Esophagus muscularis mucosa (tissue), 4 donors: ENCODE results near the gene XRCC1. TPM values are rescaled to one million over a fixed set of nuclear protein-coding genes. Genes with fewer than 3 reads are reported as not detected.
A peak's percentile ranks its signal among the peaks of the same experiment; 100 is the strongest.

Experiments used
- DNase-seq: peaks from one replicate; pipeline ENCODE4 v3.0.0-alpha.2; 2017; ENCODE audit errors: extremely low spot score
- H3K27ac ChIP-seq, 4 donors: fragments of 200-600 bp; sonication (generic); replicated peaks in 1 of 4; 1 replicate in 3 of 4; 2 replicates in 1 of 4; pipeline ENCODE4 v1.5.1; 2016 to 2019; ENCODE audit warnings: mild to moderate bottlenecking in 1 of 4
- H3K27me3 ChIP-seq, 4 donors: fragments of 200-600 bp; sonication (generic); one replicate each; pipeline versions ENCODE4 v1.5.1 to v1.6.0; 2016 to 2019
- H3K36me3 ChIP-seq, 4 donors: fragments of 200-600 bp; sonication (generic); one replicate each; pipeline ENCODE4 v1.5.1; 2016 to 2019
- H3K4me1 ChIP-seq, 4 donors: fragments of 200-600 bp; sonication (generic); one replicate each; pipeline ENCODE4 v1.5.1; 2016 to 2019
- H3K4me3 ChIP-seq, 4 donors: fragments of 200-600 bp; sonication (generic); 1 replicate in 2 of 4; 2 replicates in 2 of 4; pipeline ENCODE4 v1.5.1; 2016 to 2019; ENCODE audit warnings: mild to moderate bottlenecking in 4 of 4, moderate library complexity in 1 of 4
- H3K9me3 ChIP-seq, 4 donors: fragments of 200-600 bp; sonication (generic); 1 replicate in 3 of 4; 2 replicates in 1 of 4; pipeline ENCODE4 v1.5.1; 2016 to 2019
- CTCF ChIP-seq, 3 experiments: fragments of 200-600 bp in 2 of 3; fragments of 450-650 bp in 1 of 3; sonication (generic) in 2 of 3; IDR thresholded peaks; one replicate each; pipeline ENCODE4 v1.5.1; 2017 to 2019; ENCODE audit warnings: antibody characterized with exemption in 3 of 3, mild to moderate bottlenecking in 2 of 3, moderate library complexity in 1 of 3
- EP300 ChIP-seq: sonication (generic); formaldehyde crosslinking; IDR thresholded peaks from one replicate; pipeline ENCODE4 v1.6.1; 2017; ENCODE audit warnings: antibody characterized with exemption
- POLR2A ChIP-seq: fragments of 450-650 bp; IDR thresholded peaks from one replicate; pipeline ENCODE4 v1.6.1; 2017; ENCODE audit warnings: antibody characterized with exemption, moderate library complexity, mild to moderate bottlenecking, low read depth
- POLR2AphosphoS5 ChIP-seq, 2 donors: sonication (generic); formaldehyde crosslinking; IDR thresholded peaks; one replicate each; pipeline ENCODE4 v1.6.1; 2017; ENCODE audit warnings: antibody characterized with exemption in 2 of 2
- WGBS: methylation state at CpG from one replicate; pipeline ENCODE4 v1.1.5; 2018; 5-methylcytosine and 5-hydroxymethylcytosine counted together
- intact Hi-C: fragments of 100-400 bp; cut with DNase I; formaldehyde crosslinking; loops from one replicate; pipeline ENCODE4 v1.15.1; 2023
- total RNA-seq, 4 donors: library from RNA; depleted of rRNA; stranded (reverse); fragments of >200 nt; gene quantifications; one replicate each; pipeline versions ENCODE4 v1.1.0 to v1.2.1, GENCODE V29; 2016

Gene XRCC1
- total RNA-seq, 4 donors from 2014 or later, result 21.2 to 27.2 (median 24.4) TPM

- Histone ChIP-seq H3K4me3 (peak overlapping the region in 3 of 4 donors; percentile 72 to 82 (median 81)), H3K27ac (peak overlapping the region; percentile 88 to 96 (median 92)), H3K4me1 (peaks cover 14 to 31% (median 28%) of the 10 kb centered on the region in 4 donors), H3K36me3 (peaks cover 7 to 40% (median 34%) of the 10 kb centered on the region in 4 donors), H3K9me3 (no peaks in the 10 kb centered on the region), H3K27me3 (no peaks in the 10 kb centered on the region)
- intact Hi-C loops, result no loop called here
- DNase-seq, result no peak
- 64% methylated on average over 3 of the region's 3 CpGs for WGBS
- TF ChIP-seq CTCF (IDR thresholded peaks at IDR 0.05) (no peak), EP300 (no peak), POLR2AphosphoS5 (IDR thresholded peaks at IDR 0.05) (no peak), POLR2A (no peak)
Observed at GRCh38 chr19:43505186-43505456, 70.2 kb downstream of the XRCC1 start.

- no peaks in the 10 kb centered on the region for H3K27me3 ChIP-seq
- no peaks in the 10 kb centered on the region for H3K9me3 ChIP-seq
- TF ChIP-seq POLR2AphosphoS5 (IDR thresholded peaks at IDR 0.05), result no peak
- TF ChIP-seq EP300, result no peak
- TF ChIP-seq POLR2A, result no peak
- TF ChIP-seq CTCF (IDR thresholded peaks at IDR 0.05), result no peak
- H3K27ac ChIP-seq, result peak within 1 kb of the TSS; percentile 88 to 96 (median 92)
- intact Hi-C loops, result loop anchor here (5.0 kb wide), 1 partner anchor 42 kb away; no protein-coding TSS in a partner anchor
- 6% methylated on average over 17 of the region's 42 CpGs for WGBS
- H3K4me3 ChIP-seq, result peak within 1 kb of the TSS; percentile 70 to 82 (median 76)
- DNase-seq, result no peak
- peaks cover 7 to 37% (median 29%) of the 10 kb centered on the region in 4 donors for H3K36me3 ChIP-seq
- H3K4me1 ChIP-seq, result peaks cover 14 to 31% (median 28%) of the 10 kb centered on the region in 4 donors
Observed at GRCh38 chr19:43504426-43505185, 70.7 kb downstream of the XRCC1 start, which contains the start of gene PHLDB3. PHLDB3 (minus strand) TSS chr19:43504746; CDS start chr19:43504118, 628 bp downstream.

- intact Hi-C loops, result loop anchor here (5.0 kb wide), 1 partner anchor 41 kb away; no protein-coding TSS in a partner anchor
- DNase-seq, result peak; percentile 99
- H3K36me3 ChIP-seq, result peaks cover 4 to 31% (median 22%) of the 10 kb centered on the region in 4 donors
- WGBS, result 1% methylated on average over 49 of the region's 64 CpGs
- TF ChIP-seq POLR2AphosphoS5 (IDR thresholded peaks at IDR 0.05), result peak; percentile 80 to 87
- TF ChIP-seq CTCF (IDR thresholded peaks at IDR 0.05), result peak in 2 of 3 experiments; percentile 27 to 42
- TF ChIP-seq EP300, result no peak
- no peak for TF ChIP-seq POLR2A
- H3K4me1 ChIP-seq, result peaks cover 14 to 34% (median 29%) of the 10 kb centered on the region in 4 donors
- peak overlapping the region; percentile 70 to 82 (median 76) for H3K4me3 ChIP-seq
- H3K9me3 ChIP-seq, result no peaks in the 10 kb centered on the region
- H3K27me3 ChIP-seq, result no peaks in the 10 kb centered on the region
- H3K27ac ChIP-seq, result peak overlapping the region; percentile 88 to 96 (median 92)
Observed at GRCh38 chr19:43503501-43504425, 71.6 kb downstream of the XRCC1 start.

- Histone ChIP-seq H3K27me3 (no peaks in the 10 kb centered on the region), H3K27ac (no peak overlapping the region), H3K36me3 (peaks cover 0 to 24% (median 14%) of the 10 kb centered on the region in 4 donors), H3K4me3 (no peak overlapping the region), H3K9me3 (no peaks in the 10 kb centered on the region), H3K4me1 (peaks cover 14 to 39% (median 29%) of the 10 kb centered on the region in 4 donors)
- DNase-seq, result no peak
- 84% methylated on average over 23 of the region's 23 CpGs for WGBS
- intact Hi-C loops, result loop anchor here (5.0 kb wide), 1 partner anchor 40 kb away; no protein-coding TSS in a partner anchor
- no peak for TF ChIP-seq POLR2A
- no peak for TF ChIP-seq POLR2AphosphoS5 (IDR thresholded peaks at IDR 0.05)
- no peak for TF ChIP-seq CTCF (IDR thresholded peaks at IDR 0.05)
- TF ChIP-seq EP300, result no peak
Observed at GRCh38 chr19:43502419-43502976, 72.8 kb downstream of the XRCC1 start.
